CD4-positive, alpha-beta T cell treated with Interleukin-10 for 1 hour (primary cell): ENCODE data around the gene UTP15.
A peak's percentile ranks its signal among the peaks of the same experiment; 100 is the strongest.

Experiments
- DNase-seq: peaks from one replicate; pipeline ENCODE4 v3.0.0-alpha.2; 2020

Gene UTP15

DNA sequence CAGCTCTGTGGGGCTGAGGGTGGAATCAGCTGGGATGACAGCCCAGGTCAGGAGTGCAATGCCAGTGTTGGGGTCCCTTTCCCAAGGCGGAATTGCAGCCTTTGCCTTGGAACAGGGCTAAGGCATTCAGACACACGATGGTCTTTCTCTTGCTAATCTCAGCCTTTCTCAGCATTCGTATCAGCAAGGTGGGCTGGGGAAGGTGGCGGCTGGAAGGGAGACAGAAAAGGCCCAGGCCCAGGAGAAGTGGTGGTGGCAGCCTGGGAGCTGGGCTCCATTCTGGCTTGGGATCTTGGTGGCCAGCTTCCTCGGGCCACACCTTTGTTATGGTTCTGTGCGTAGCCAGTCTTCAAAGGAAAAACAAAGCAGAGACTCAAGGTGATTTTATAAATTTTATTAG lies 59.3 kb downstream of the UTP15 start:
- no peak for DNase-seq

DNA sequence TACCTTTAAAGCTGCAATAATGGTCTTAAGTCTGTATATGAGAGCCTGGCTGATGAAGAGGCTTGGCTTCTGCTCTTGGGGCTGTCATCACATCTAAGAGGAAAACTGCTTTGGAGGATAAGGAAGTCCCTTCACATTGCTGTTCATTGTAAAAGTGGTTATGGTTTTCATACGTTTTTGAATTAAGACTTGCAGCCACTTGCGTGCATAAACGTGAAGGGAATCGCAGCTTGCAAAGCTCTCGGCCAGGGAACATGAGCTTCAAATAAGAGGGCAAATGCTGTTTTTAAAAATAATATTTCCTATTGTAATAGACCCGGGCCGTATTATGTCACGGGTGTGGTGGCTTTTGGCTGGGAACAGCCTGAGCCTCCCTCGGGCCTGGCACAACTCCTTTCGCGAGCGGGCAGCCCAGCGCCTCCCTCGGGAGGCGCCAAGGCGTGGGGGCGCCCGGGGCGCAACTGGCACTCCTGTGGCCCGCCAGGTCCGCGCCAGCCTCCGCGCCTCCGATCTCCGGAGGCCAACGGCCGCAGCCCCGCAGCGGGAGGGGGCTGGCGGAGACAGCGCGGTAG lies 59.9 kb downstream of the UTP15 start:
- DNase-seq, result no peak

DNA sequence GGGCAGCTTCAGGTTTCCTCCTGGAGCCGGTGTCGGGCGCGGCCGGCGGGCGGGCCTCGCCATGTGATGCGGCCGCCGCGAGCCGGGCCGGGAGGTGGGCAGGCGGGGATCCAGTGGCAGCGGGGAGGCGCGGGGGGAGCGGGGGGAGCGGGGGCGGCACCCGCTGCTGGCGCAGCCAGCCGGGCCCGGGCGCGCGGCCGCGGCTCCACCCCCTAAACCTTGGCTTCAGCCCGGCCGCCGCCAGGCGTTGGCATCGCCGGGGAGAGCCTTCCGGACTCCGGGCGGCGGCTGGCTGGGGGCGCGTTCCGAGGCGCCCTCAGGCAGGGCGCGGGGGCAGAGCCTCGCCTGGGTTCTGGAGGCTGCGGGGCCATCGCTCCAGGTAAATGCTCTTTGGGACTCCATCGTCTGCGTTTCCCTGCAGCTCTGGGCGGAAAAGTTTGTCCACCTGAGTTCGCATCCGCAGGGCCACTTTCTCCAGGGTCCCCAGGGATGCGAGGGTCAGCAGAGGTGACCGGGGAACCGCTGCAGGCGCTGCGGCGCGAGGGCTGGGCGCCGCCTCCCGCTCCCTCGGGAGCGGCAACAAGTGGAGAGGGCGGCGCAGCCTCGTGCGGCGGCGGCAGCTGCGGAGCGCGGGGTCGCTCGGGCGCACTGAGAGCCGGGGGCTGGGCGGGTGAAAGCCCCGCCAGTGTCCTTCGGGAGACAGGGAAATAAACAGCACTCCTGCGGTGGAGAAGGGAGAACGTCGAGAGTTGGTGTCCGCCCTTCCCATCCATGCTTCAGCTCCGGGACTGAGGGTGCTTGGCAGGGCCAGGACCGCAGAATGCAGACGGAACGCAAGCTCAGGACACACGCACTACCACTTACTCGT lies 60.6 kb downstream of the UTP15 start, which contains the start of gene ARHGEF28:
Gene ARHGEF28, plus strand, starts transcription at position 253 of the 868 bp plus-strand sequence. CDS start 58,656 bp downstream, outside the sequence.
- peak; percentile 33 for DNase-seq

DNA sequence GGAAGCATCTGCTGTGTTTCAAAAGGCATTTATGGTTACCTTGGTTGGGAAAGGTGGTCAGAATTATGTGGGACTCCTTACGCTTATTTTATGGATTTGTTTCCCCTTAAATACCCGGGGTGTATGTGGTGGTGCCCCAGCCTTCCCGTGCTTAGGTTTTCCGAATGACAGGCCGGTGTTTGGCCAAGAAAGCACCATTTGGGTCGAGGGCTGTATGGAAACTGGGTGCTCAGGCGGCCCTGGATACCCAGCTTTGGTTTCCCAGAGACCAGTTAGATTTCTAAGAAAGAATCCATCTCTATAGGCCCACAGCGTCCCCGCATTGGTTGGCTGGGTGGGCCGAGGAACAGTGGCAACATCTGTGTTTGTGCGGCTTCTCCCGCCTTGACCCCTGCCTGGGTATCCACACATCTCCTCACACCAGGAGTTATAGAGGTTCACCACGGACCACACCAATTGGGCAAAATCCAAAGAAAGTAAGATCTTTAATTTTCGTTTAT lies 61.3 kb downstream of the UTP15 start:
- DNase-seq, result no peak

GRCh38 chr5:73629456-73629855 lies 63.9 kb downstream of the UTP15 start:
- DNase-seq, result no peak

DNA sequence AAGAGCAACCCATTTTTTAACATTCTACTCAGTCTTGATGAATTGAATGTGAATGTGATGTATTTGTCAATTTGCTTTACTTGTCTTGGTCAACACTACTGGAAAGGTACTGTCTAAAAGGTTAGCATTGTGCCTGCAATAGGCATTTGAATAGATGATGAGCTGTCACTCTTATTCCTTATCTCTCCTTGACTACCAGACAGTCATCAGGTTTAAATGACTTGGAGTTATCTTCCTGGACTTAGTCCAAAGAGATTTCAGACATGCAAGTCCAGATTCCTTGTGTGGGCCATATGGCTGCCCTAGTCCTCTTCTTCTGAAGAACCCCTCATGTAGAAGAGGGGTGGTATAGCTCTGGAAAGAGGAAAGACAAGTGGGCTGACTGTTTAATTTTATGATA lies 65.2 kb downstream of the UTP15 start:
- DNase-seq, result no peak

DNA sequence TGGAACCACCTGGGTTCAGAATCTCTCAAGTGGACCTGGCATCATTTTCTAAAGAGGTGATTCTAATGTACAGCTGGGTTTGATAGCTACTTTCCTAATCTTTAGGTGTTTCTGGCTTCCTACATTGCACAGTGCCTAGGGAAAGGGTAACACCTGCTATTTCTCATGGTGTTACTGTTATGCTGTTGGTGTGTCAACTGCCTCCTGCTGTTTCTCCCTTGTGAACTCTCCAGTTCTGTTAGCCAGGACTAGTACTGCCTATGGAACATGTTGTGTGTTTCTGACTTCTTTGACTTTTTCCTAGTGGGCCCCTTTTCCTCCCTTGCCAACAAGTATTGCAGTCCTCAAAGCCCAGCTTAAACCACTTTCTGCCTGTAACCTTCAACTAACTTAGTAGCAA lies 66.0 kb downstream of the UTP15 start:
- DNase-seq, result no peak
